Mesenchymal stem cell (in vitro differentiated cells and primary cell): ENCODE results near the gene ADH4.

ENCODE experiments used
- DNase-seq: peaks from one replicate; pipeline ENCODE4 v3.0.0-alpha.2; 2013
- H2AFZ ChIP-seq: one replicate; pipeline ENCODE4 v1.6.1; 2013; ENCODE audit warnings: low read depth, mild to moderate bottlenecking, control low read depth, inconsistent platforms, low read length, moderate library complexity
- H2AK5ac ChIP-seq: 2 replicates; pipeline ENCODE4 v1.6.1; 2013; ENCODE audit warnings: low read length, moderate library complexity, mild to moderate bottlenecking, inconsistent platforms; ENCODE audit not compliant: severe bottlenecking
- H2BK120ac ChIP-seq: one replicate; pipeline ENCODE4 v1.6.1; 2013; ENCODE audit warnings: low read depth, mild to moderate bottlenecking, inconsistent platforms, low read length, moderate library complexity
- H2BK12ac ChIP-seq, 2 experiments: one replicate each; pipeline ENCODE4 v1.6.1; 2013; ENCODE audit warnings: inconsistent platforms in 2 of 2, low read length in 2 of 2, mild to moderate bottlenecking in 2 of 2, moderate library complexity in 2 of 2, control low read depth in 1 of 2
- H2BK15ac ChIP-seq: one replicate; pipeline ENCODE4 v1.6.1; 2013; ENCODE audit warnings: mild to moderate bottlenecking, low read depth, inconsistent platforms; ENCODE audit not compliant: poor library complexity, severe bottlenecking
- H2BK5ac ChIP-seq: 2 replicates; pipeline ENCODE4 v1.6.1; 2013; ENCODE audit warnings: low read depth, mild to moderate bottlenecking, low read length, control low read depth, inconsistent platforms; ENCODE audit not compliant: poor library complexity, severe bottlenecking
- H3K14ac ChIP-seq, 2 experiments: one replicate each; pipeline ENCODE4 v1.6.1; 2013; ENCODE audit warnings: inconsistent platforms in 2 of 2, low read length in 2 of 2, control low read depth in 1 of 2, mild to moderate bottlenecking in 1 of 2, moderate library complexity in 1 of 2
- H3K18ac ChIP-seq, 2 experiments: one replicate each; pipeline ENCODE4 v1.6.1; 2013; ENCODE audit warnings: inconsistent platforms in 2 of 2, low read length in 2 of 2, control low read depth in 1 of 2, low read depth in 1 of 2, mild to moderate bottlenecking in 1 of 2
- H3K23ac ChIP-seq, 2 experiments: one replicate each; pipeline ENCODE4 v1.6.1; 2013; ENCODE audit warnings: inconsistent platforms in 2 of 2, low read length in 2 of 2, mild to moderate bottlenecking in 2 of 2, moderate library complexity in 2 of 2, control low read depth in 1 of 2
- H3K27ac ChIP-seq: 2 replicates; pipeline ENCODE4 v1.5.1; 2013; ENCODE audit warnings: mild to moderate bottlenecking, moderate library complexity, low read length, control low read depth, inconsistent platforms; ENCODE audit not compliant: poor library complexity, severe bottlenecking
- H3K27me3 ChIP-seq, 2 experiments: 2 replicates each; pipeline versions ENCODE4 v1.6.1 to v1.7.0; 2013; ENCODE audit warnings: low read length in 2 of 2, mild to moderate bottlenecking in 2 of 2, moderate library complexity in 2 of 2, control low read depth in 1 of 2, inconsistent platforms in 1 of 2; ENCODE audit not compliant: control insufficient read depth in 1 of 2, insufficient read depth in 1 of 2
- H3K36me3 ChIP-seq, 2 experiments: 2 replicates each; pipeline versions ENCODE4 v1.6.1 to v1.7.0; 2013; ENCODE audit warnings: low read length in 2 of 2, control low read depth in 1 of 2, inconsistent platforms in 1 of 2, low read depth in 1 of 2, mild to moderate bottlenecking in 1 of 2; ENCODE audit not compliant: insufficient read depth in 2 of 2, control insufficient read depth in 1 of 2
- H3K4ac ChIP-seq, 2 experiments: one replicate each; pipeline ENCODE4 v1.6.1; 2013; ENCODE audit warnings: inconsistent platforms in 2 of 2, low read length in 2 of 2, mild to moderate bottlenecking in 2 of 2, moderate library complexity in 2 of 2, control low read depth in 1 of 2, low read depth in 1 of 2
- H3K4me1 ChIP-seq: 2 replicates; pipeline ENCODE4 v1.6.1; 2013; ENCODE audit warnings: low read depth, low read length, control low read depth; ENCODE audit not compliant: control insufficient read depth, insufficient read depth
- H3K4me2 ChIP-seq: 2 replicates; pipeline ENCODE4 v1.6.1; 2013; ENCODE audit warnings: low read length, mild to moderate bottlenecking, inconsistent platforms; ENCODE audit not compliant: poor library complexity, severe bottlenecking
- H3K4me3 ChIP-seq, 2 experiments: 2 replicates each; pipeline versions ENCODE4 v1.5.1 to v1.7.0; 2013; ENCODE audit warnings: low read length in 2 of 2, mild to moderate bottlenecking in 2 of 2, control low read depth in 1 of 2, low read depth in 1 of 2; ENCODE audit not compliant: insufficient read depth in 1 of 2
- H3K79me1 ChIP-seq: replicated peaks from 2 replicates; pipeline ENCODE4 v1.6.1; 2013; ENCODE audit warnings: mild to moderate bottlenecking, control low read depth, low read length, inconsistent platforms; ENCODE audit not compliant: poor library complexity, severe bottlenecking
- H3K9ac ChIP-seq: 2 replicates; pipeline ENCODE4 v1.7.0; 2013; ENCODE audit warnings: mild to moderate bottlenecking, low read length, moderate library complexity
- H3K9me3 ChIP-seq: 2 replicates; pipeline ENCODE4 v1.7.0; 2013; ENCODE audit warnings: mild to moderate bottlenecking, low read length; ENCODE audit not compliant: control insufficient read depth
- H4K8ac ChIP-seq: one replicate; pipeline ENCODE4 v1.6.1; 2013; ENCODE audit warnings: inconsistent platforms, mild to moderate bottlenecking, low read length, moderate library complexity
- H4K91ac ChIP-seq: one replicate; pipeline ENCODE4 v1.6.1; 2013; ENCODE audit warnings: mild to moderate bottlenecking, low read length, inconsistent platforms
- WGBS: methylation state at CpG from one replicate; pipeline ENCODE4 v1.1.7; 2013; ENCODE audit warnings: mixed read lengths; 5-methylcytosine and 5-hydroxymethylcytosine counted together

The ADH4 gene

GRCh38 chr4:99076292-99076976 lies 67.7 kb downstream of the ADH4 start:
- over 99% methylated on average over 5 of the region's 5 CpGs for WGBS
- H3K36me3 ChIP-seq, result peaks cover 14 to 99% of the 10 kb centered on the region in 2 experiments
- no peak overlapping the region for H3K9ac ChIP-seq

GRCh38 chr4:99074816-99075215 lies 69.3 kb downstream of the ADH4 start:
- peaks cover 7% of the 10 kb centered on the region for H3K4me1 ChIP-seq
- H3K4me3 ChIP-seq, result no peak overlapping the region
- H3K18ac ChIP-seq, result no peak overlapping the region
- H3K27ac ChIP-seq, result no peak overlapping the region
- WGBS, result 96% methylated on average over 6 of the region's 7 CpGs
- H2BK12ac ChIP-seq, result no peak overlapping the region
- no peak overlapping the region for H2BK5ac ChIP-seq
- H2BK120ac ChIP-seq, result no peak overlapping the region
- H3K9ac ChIP-seq, result no peak overlapping the region
- no peak overlapping the region for H2AK5ac ChIP-seq
- H2AFZ ChIP-seq, result no peak overlapping the region
- H3K14ac ChIP-seq, result no peak overlapping the region
- peaks cover 10 to 99% of the 10 kb centered on the region in 2 experiments for H3K36me3 ChIP-seq
- no peak overlapping the region for H3K4ac ChIP-seq
- no peak overlapping the region for H3K4me2 ChIP-seq
- no peaks in the 10 kb centered on the region for H3K27me3 ChIP-seq
- H2BK15ac ChIP-seq, result no peak overlapping the region
- H3K79me1 ChIP-seq, result peaks cover 19% of the 10 kb centered on the region
- no peak overlapping the region for H4K8ac ChIP-seq
- no peak overlapping the region for H4K91ac ChIP-seq
- no peaks in the 10 kb centered on the region for H3K9me3 ChIP-seq
- no peak overlapping the region for H3K23ac ChIP-seq
- DNase-seq, result no peak

More at GRCh38 chr4:99076292-99076976, 67.7 kb downstream of the ADH4 start:
- H3K18ac ChIP-seq, result no peak overlapping the region
- no peak overlapping the region for H2BK12ac ChIP-seq
- no peak overlapping the region for H2BK5ac ChIP-seq
- no peak overlapping the region for H4K91ac ChIP-seq
- peaks cover 10% of the 10 kb centered on the region for H3K4me1 ChIP-seq
- H2BK120ac ChIP-seq, result no peak overlapping the region
- H3K4me3 ChIP-seq, result no peak overlapping the region
- no peak overlapping the region for H2AK5ac ChIP-seq
- H3K27me3 ChIP-seq, result no peaks in the 10 kb centered on the region
- no peak overlapping the region for H4K8ac ChIP-seq
- no peak overlapping the region for H3K27ac ChIP-seq
- H2AFZ ChIP-seq, result no peak overlapping the region
- H2BK15ac ChIP-seq, result no peak overlapping the region
- no peak overlapping the region for H3K23ac ChIP-seq
- H3K79me1 ChIP-seq, result peaks cover 22% of the 10 kb centered on the region
- H3K14ac ChIP-seq, result no peak overlapping the region
- no peak overlapping the region for H3K4me2 ChIP-seq
- DNase-seq, result no peak
- H3K4ac ChIP-seq, result no peak overlapping the region
- no peaks in the 10 kb centered on the region for H3K9me3 ChIP-seq
